PC-9 (cell line): ENCODE measurements around the gene UFD1. TPM values are rescaled to one million over a fixed set of nuclear protein-coding genes. Genes with fewer than 3 reads are reported as not detected.

Experiments
- BruUV-seq: library from RNA; stranded (reverse); fragments of 400-500 nt; replicated peaks from 2 replicates; lab custom pipeline; 2021; lab: Mats Ljungman, UMichigan
- CTCF ChIA-PET: fragments of 300-600 bp; sonication (Branson Sonifier 250); formaldehyde crosslinking; loops from one replicate; lab custom pipeline; 2022; ENCODE audit warnings: antibody characterized with exemption; lab: Charles Lee
- POLR2A ChIA-PET: fragments of 300-600 bp; sonication (Branson Sonifier 250); formaldehyde crosslinking; loops from one replicate; lab custom pipeline; 2022; ENCODE audit warnings: antibody characterized with exemption; ENCODE audit not compliant: unreplicated experiment; lab: Charles Lee
- DNase-seq, 2 experiments: peaks; one replicate each; pipeline versions ENCODE4 v3.0.0 to v3.0.0-alpha.2; 2015 to 2022; ENCODE audit warnings: mixed read lengths in 1 of 2
- H2AFZ ChIP-seq: fragments of 200-600 bp; sonication (generic); 2 replicates; pipeline ENCODE4 v1.8.1; 2017; ENCODE audit warnings: antibody characterized with exemption
- H3F3A ChIP-seq: fragments of 200-600 bp; sonication (generic); 2 replicates; pipeline ENCODE4 v1.8.1; 2017; ENCODE audit warnings: antibody characterized with exemption, mild to moderate bottlenecking, low read depth; ENCODE audit not compliant: insufficient read depth
- H3K27ac ChIP-seq: fragments of 200-600 bp; sonication (generic); 2 replicates; pipeline ENCODE4 v1.6.1; 2016; ENCODE audit warnings: mixed run types
- H3K27me3 ChIP-seq: fragments of 200-600 bp; sonication (generic); 2 replicates; pipeline ENCODE4 v1.6.1; 2016; ENCODE audit warnings: low read depth, mixed run types; ENCODE audit not compliant: insufficient read depth
- H3K36me3 ChIP-seq: fragments of 200-600 bp; sonication (generic); 2 replicates; pipeline ENCODE4 v1.6.1; 2016; ENCODE audit warnings: low read depth, mixed run types
- H3K4me1 ChIP-seq: fragments of 200-600 bp; sonication (generic); replicated peaks from 2 replicates; pipeline ENCODE4 v1.6.1; 2016; ENCODE audit warnings: mixed run types; ENCODE audit not compliant: insufficient read depth
- H3K4me2 ChIP-seq: fragments of 200-600 bp; sonication (generic); 2 replicates; pipeline ENCODE4 v1.6.1; 2017; ENCODE audit warnings: mixed run types
- H3K4me3 ChIP-seq: fragments of 200-600 bp; sonication (generic); 2 replicates; pipeline ENCODE4 v1.6.1; 2016; ENCODE audit warnings: mixed run types
- H3K79me2 ChIP-seq: fragments of 200-600 bp; sonication (generic); 2 replicates; pipeline ENCODE4 v1.6.1; 2017; ENCODE audit warnings: low read depth, mixed run types
- H3K9me2 ChIP-seq: fragments of 200-600 bp; sonication (generic); 2 replicates; pipeline ENCODE4 v1.8.1; 2017; ENCODE audit warnings: mild to moderate bottlenecking; ENCODE audit not compliant: insufficient read depth
- H3K9me3 ChIP-seq: fragments of 200-600 bp; sonication (generic); 2 replicates; pipeline ENCODE4 v1.8.1; 2016; ENCODE audit warnings: low read depth; ENCODE audit not compliant: insufficient read depth
- H4K20me1 ChIP-seq: fragments of 200-600 bp; sonication (generic); 2 replicates; pipeline ENCODE4 v1.8.1; 2017; ENCODE audit not compliant: insufficient read depth
- CTCF ChIP-seq: fragments of 200-600 bp; sonication (generic); conservative IDR thresholded peaks from 2 replicates; pipeline ENCODE4 v1.6.1; 2017; ENCODE audit warnings: mixed run types, antibody characterized with exemption, mild to moderate bottlenecking, moderate library complexity
- EZH2 ChIP-seq: fragments of 200-600 bp; sonication (generic); IDR thresholded peaks from 2 replicates; pipeline ENCODE4 v1.8.0; 2017; ENCODE audit warnings: antibody characterized with exemption, low read depth
- intact Hi-C: fragments of 100-400 bp; cut with micrococcal nuclease; formaldehyde crosslinking; loops from one replicate; pipeline ENCODE4 v1.10.0; 2022; ENCODE audit not compliant: unreplicated experiment
- total RNA-seq: library from RNA; stranded (reverse); gene quantifications from 2 replicates; pipeline ENCODE4 v1.2.3, GENCODE V29; 2021

UFD1 gene
- total RNA-seq, 1 experiment from 2014 or later, result 66.9 TPM

DNA sequence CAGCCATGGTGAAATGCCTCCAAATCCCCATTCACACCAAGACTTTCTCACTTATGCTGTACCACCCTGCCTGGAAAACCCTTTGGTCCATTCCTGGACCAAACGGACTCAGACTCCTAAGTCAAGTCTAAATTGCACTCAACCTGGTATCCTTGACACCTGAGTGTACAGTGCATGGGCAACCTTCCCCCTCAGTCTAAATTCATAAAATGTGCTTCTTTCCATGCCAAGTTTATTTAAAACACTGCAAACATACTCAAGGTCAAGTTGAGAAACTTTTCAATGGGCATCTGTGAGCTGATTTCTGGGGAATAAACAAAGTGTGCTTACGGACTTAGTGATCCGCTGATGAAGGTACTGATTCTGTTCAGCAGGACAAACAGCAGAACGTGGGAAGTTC is 73.9 kb downstream of the UFD1 start:
- Histone ChIP-seq H3K36me3 (no peaks in the 10 kb centered on the region; the same call in 1 of the 2 replicates), H3K4me2 (no peak overlapping the region), H4K20me1 (no peaks in the 10 kb centered on the region; the same call in 1 of the 2 replicates), H3K9me2 (no peaks in the 10 kb centered on the region), H3K79me2 (no peaks in the 10 kb centered on the region), H3K9me3 (no peaks in the 10 kb centered on the region), H3K27me3 (no peaks in the 10 kb centered on the region), H3F3A (no peaks in the 10 kb centered on the region), H3K27ac (no peak overlapping the region), H3K4me1 (no peaks in the 10 kb centered on the region), H2AFZ (no peak overlapping the region), H3K4me3 (no peak overlapping the region)
- ChIA-PET CTCF (no interaction called here), POLR2A (no interaction called here)
- TF ChIP-seq CTCF (no peak), EZH2 (no peak)
- no peak for DNase-seq
- no TSS peak for BruUV-seq
- intact Hi-C loops, result loop anchor here (10.0 kb wide), 1 partner anchor 60 kb away; no protein-coding TSS in a partner anchor

DNA sequence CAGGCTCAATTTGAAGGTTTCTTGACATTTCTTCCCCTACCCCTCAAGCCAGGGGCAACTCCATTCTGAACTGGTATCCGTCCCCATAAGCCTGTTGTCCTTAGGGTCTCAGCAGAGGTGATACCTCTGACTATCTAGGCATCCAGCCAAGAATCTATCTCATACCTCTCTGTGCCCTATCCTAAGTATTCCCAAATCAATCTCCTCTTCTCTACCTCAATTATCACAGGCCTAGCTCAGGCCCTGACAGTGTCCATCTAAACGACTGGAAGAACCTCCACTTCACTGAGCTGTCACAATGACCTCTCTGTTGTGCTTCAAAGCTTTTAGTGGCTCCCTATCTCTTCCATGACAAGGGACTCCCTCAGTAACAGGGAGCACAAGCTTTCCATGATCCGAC is 74.3 kb downstream of the UFD1 start:
- H2AFZ ChIP-seq, result no peak overlapping the region
- ChIA-PET POLR2A (no interaction called here), CTCF (no interaction called here)
- intact Hi-C loops, result loop anchor here (10.0 kb wide), 1 partner anchor 60 kb away; no protein-coding TSS in a partner anchor
- no peaks in the 10 kb centered on the region for H3F3A ChIP-seq
- H3K27me3 ChIP-seq, result no peaks in the 10 kb centered on the region
- H3K9me3 ChIP-seq, result no peaks in the 10 kb centered on the region
- no peak for DNase-seq
- no peak for TF ChIP-seq EZH2
- no peak for TF ChIP-seq CTCF
- H3K4me1 ChIP-seq, result no peaks in the 10 kb centered on the region
- no peak overlapping the region for H3K4me2 ChIP-seq
- H4K20me1 ChIP-seq, result no peaks in the 10 kb centered on the region; the same call in 1 of the 2 replicates
- no TSS peak for BruUV-seq
- no peak overlapping the region for H3K27ac ChIP-seq
- no peaks in the 10 kb centered on the region for H3K79me2 ChIP-seq
- H3K9me2 ChIP-seq, result no peaks in the 10 kb centered on the region
- H3K4me3 ChIP-seq, result no peak overlapping the region
- H3K36me3 ChIP-seq, result no peaks in the 10 kb centered on the region; the same call in 1 of the 2 replicates

GRCh38 chr22:19402642-19403191 is 76.3 kb downstream of the UFD1 start:
- no peak overlapping the region for H3K4me2 ChIP-seq

More at GRCh38 chr22:19402642-19403191, 76.3 kb downstream of the UFD1 start:
- ChIA-PET CTCF (no interaction called here), POLR2A (no interaction called here)
- intact Hi-C loops, result loop anchor here (10.0 kb wide), 1 partner anchor 58 kb away; no protein-coding TSS in a partner anchor
- Histone ChIP-seq H3K4me3 (no peak overlapping the region), H3K27me3 (no peaks in the 10 kb centered on the region), H3K9me2 (no peaks in the 10 kb centered on the region), H4K20me1 (no peaks in the 10 kb centered on the region), H3K27ac (no peak overlapping the region), H3K4me1 (no peaks in the 10 kb centered on the region), H3K36me3 (no peaks in the 10 kb centered on the region; the same call in 1 of the 2 replicates), H3K79me2 (no peaks in the 10 kb centered on the region), H2AFZ (no peak overlapping the region), H3F3A (no peaks in the 10 kb centered on the region), H3K9me3 (no peaks in the 10 kb centered on the region)
- BruUV-seq, result no TSS peak
- TF ChIP-seq CTCF (no peak), EZH2 (no peak)
- DNase-seq, result no peak
